ENCODE measurements around the gene TLR7.

DNA sequence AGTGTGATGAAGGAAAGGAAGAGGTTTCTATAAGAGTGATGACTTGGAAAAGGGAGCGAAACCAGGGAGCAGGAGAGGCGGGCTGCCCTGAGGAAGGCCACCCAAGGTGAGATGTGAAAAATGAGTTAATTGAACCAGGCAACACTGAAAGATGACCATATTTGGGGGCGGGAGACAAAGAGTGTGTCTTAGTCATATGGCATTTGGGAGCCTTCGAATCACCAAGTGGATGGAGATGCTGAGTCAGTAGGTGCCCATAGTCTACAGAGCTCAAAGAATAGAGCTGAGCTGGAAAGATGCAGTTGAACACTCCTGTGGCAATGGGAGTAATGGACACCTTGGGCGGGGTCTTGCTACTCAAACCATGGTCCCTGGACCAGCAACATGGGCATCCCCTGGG lies 31.2 kb downstream of the TLR7 start:
- TF ChIP-seq CTCF (IDR thresholded peaks at IDR 0.05; ENCODE audit: insufficient read depth, low read depth, low read length), result no peak
- TF ChIP-seq EZH2 (IDR thresholded peaks at IDR 0.05; ENCODE audit: insufficient read depth, low read length), result no peak
